IMR-90 (cell line): ENCODE data around the gene SLC22A5.

Source experiments
- CTCF ChIP-seq: conservative IDR thresholded peaks from 2 replicates; pipeline ENCODE4 v1.5.1; 2012; ENCODE audit warnings: mild to moderate bottlenecking, low read depth, low read length, improper control_type of control experiment
- ELK1 ChIP-seq: fragments of 150-350 bp; IDR thresholded peaks from 2 replicates; pipeline ENCODE4 v1.6.1; 2016; ENCODE audit warnings: low read depth, mild to moderate bottlenecking, low read length, moderate library complexity, borderline replicate concordance
- FOS ChIP-seq: fragments of 150-350 bp; IDR thresholded peaks from 2 replicates; pipeline ENCODE4 v1.6.1; 2016; ENCODE audit warnings: low read depth, low read length
- POLR2A ChIP-seq: IDR thresholded peaks from 2 replicates; pipeline ENCODE4 v1.6.1; 2012; ENCODE audit warnings: mild to moderate bottlenecking, low read depth, low read length
- RAD21 ChIP-seq: IDR thresholded peaks from 2 replicates; pipeline ENCODE4 v1.6.1; 2012; ENCODE audit warnings: low read length, improper control_type of control experiment

- TF ChIP-seq POLR2A (no peak), CTCF (no peak), FOS (no peak), ELK1 (no peak), RAD21 (no peak)
Measured at GRCh38 chr5:132323202-132323601, 46.3 kb upstream of the SLC22A5 start.
